GM19035 (cell line): ENCODE data around the gene GLTP.
"Not testable (repeated sequence)": the region's sequence is repeated elsewhere in the genome, so short reads cannot be mapped to it uniquely, and the experiment has no call there.

Source experiments
- ATAC-seq: cut with Tn5 transposase; IDR thresholded peaks from one replicate; pipeline ENCODE4 v1.9.1; 2021; ENCODE audit not compliant: unreplicated experiment

The GLTP gene

GRCh38 chr12:109880043-109880931 is at the start of gene GLTP:
Gene GLTP (minus strand): TSS chr12:109880541. CDS start chr12:109880374, 167 bp downstream.
- ATAC-seq = peak; percentile 92

GRCh38 chr12:109929326-109929725 is 49.0 kb upstream of the GLTP start:
- ATAC-seq = not testable (repeated sequence)

- no peak for ATAC-seq
Measured at GRCh38 chr12:109928058-109928656, 47.8 kb upstream of the GLTP start.

GRCh38 chr12:109927622-109928021 is 47.3 kb upstream of the GLTP start:
- ATAC-seq = no peak

DNA sequence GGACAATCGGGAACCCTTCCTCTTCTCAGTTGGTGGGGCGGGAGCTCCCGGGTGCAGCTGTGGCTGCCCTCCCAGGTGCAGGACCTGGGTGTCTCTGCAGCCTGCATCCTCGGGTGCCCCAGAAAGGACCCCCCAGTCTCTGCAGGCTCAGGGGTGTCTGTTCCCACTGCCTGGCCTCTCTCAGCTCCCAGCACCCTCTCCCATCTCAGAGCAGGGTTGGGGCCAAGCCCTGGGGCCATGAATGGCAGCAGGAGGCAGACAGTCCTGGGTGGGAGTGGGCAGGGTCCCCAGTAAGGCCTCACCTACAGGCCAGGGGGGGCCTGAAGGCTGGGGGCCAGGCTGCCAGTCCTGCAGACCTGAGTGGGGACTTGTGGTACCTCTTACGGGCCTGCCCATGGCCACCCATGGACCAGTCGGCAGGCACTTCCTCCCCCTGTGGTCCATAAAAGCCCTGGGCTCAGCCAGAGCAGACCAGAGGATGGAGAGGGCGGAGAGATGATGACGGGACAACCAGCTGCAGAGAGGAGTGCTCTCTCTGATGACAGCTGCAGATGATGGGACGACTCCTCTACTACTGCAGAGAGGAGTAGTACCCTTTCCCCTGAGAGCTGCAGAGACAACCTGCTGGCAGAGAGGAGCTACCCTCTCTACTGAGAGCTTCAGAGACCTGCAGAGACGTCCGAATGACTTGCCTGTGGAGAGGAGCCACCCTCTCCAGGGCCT is 46.3 kb upstream of the GLTP start:
- ATAC-seq = no peak

GRCh38 chr12:109926016-109926415 is 45.7 kb upstream of the GLTP start:
- ATAC-seq = no peak

DNA sequence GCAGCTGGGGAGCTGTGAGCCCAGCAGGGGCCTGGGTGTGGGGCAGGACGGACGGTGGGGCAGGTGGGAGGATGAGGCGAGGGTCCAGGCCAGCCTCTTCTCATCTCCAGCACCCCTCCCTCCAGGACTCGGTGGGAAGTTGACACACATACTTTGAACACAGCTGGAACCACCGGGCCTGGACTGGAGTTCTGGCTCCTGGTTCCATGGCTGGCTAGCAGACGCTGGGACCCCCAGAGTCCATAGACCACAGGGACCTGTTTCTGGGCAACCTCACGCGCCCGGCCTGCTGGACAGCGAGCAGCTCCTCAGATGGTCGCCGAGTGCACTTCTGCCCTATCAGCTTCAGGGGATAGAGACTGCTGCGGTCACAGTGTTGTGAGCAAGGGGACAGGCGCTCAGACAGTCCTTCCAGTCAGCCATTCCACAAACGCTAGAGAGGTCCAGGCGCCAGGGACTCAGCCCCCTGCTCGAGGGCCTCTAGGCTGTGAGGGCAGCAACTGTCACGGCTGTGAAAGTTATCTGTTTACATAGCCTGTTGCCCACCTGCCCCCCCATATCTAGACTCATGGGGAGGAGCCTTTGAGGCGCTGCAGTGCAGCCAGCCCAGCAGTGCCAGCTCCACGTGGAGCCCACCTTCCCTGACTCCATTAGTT is 45.0 kb upstream of the GLTP start:
- ATAC-seq = no peak

DNA sequence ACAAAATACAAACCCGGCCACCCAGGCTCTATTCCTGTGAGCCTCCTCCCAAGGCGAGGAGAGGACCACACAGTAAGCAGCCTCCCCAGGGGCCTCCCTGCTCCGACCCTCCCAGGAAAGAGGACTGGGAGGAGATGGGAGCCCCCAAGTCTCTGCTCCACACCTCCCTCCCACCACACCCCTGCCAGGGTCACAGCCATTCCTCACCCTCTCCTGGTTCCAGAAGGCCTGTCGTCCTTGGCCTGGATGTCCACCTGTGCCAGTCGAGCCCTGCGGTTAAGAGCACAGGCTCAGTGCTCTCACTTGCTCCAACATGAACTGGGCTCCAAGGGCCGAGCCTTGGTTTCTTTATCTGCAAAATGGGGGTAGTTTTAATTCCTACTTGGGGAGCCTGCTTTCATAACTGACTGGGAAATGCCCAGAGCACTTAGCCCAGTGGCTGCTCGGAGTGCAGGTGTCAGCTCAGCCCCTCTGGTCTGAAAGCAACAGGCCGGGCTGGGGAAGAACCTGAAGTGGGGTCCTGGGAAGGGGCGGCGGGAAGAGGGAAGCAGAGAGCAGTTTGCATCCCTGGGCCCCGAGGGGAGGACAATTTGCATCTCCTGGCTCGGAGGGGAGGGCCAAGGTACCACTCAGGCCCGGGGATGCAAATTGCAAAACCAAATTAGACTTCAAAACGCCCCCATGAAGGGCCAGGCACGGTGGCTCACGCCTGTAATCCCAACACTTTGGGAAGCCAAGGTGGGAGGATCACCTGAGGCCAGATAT is 43.3 kb upstream of the GLTP start:
- ATAC-seq = no peak

DNA sequence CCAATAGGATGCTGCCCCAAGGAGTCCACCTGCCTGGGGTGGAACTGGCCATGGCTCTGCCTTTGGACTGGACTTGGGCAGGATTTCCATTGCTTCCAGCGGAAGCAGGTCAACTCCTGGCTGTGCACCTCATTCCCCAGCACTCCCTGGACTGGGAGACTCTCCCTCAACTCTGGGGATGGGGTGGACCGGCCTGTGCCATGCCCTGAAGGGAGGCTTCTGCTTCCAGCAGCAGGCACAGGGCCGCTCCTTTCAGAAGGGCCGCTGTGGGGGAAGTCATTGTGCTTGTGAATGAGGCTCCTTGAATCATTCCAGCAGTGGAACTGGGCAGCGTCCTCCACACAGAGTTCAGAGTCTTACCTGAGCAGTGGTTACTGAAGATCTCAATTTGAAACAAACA is 42.7 kb upstream of the GLTP start:
- ATAC-seq = no peak

DNA sequence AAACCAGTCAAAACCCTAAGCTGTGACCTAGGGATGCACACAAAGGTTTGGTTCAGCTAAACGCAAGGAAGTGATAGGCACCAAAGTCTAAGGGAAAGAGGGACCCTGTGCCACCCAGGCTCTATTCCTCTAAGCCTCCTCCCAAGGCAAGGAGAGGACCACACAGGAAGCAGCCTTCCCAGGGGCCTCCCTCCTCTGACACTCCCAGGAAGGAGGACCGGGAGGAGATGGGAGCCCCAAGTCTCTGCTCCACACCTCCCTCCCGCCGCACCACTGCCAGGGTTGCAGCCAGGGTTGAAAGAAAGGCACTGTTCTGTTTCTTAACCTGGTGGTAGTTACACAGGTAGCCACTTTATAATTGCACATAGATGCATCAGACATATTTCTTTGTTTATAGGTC is 41.6 kb upstream of the GLTP start:
- ATAC-seq = no peak

DNA sequence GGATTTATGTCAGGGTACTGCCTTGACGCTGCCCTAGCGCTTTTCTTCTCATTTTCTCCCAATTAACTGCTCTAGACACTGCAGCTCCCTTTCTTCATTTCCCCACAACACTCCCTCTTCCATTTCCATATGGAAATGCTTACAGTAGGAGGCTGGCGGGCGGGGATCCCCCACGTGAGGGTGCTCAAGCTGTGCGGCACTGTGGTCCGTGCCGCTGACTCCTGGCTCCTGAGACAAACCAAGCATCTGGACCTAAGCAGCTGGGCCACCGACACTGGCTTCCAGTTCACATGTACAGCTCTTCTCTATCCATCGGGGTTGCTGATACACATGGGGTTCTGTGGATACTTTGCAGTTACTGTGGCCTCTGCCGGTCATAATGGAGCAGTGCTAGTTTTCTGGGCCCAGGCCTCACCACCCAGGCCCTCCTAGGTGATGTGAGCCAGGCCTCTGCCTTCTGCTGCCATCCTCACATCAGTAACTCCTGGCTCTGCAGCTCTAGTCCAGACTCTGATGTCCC is 40.0 kb upstream of the GLTP start:
- no peak for ATAC-seq

DNA sequence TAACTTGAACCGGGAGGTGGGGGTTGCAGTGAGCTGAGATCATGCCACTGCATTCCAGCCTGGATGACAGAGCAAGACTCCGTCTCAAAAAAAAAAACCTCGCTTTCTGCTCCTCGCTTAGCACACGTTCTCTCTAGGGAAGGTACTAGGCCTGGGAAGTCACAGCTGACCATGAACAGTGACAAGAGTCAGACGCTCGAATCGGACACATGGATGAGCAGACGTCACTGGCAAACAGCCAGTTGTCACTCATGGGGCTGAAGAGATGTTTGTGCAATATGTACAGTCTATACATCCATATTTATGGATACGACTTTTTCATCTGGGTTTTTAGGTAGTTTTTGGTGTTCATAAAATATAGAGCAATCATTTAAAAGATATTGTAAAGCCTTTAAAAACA is 39.1 kb upstream of the GLTP start:
- no peak for ATAC-seq

DNA sequence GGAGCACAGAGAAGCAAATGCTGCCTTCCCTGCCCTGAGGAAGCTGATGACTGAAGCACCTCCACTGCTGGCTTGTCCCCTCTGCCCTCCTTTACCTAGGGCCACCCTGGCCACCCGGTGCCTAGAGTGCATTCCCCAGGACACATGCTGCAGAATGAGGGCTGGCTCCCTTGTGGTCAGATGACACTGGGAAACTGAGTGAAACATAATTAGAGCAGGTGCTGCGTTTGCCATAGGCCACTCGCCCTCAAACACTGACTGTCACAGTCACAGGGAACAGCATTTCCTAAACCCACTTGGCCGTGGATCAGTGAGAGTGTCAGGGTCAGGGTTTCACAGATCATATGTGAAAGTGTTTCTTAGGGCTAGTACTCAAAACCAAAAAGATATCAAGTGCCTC is 35.7 kb upstream of the GLTP start:
- no peak for ATAC-seq

DNA sequence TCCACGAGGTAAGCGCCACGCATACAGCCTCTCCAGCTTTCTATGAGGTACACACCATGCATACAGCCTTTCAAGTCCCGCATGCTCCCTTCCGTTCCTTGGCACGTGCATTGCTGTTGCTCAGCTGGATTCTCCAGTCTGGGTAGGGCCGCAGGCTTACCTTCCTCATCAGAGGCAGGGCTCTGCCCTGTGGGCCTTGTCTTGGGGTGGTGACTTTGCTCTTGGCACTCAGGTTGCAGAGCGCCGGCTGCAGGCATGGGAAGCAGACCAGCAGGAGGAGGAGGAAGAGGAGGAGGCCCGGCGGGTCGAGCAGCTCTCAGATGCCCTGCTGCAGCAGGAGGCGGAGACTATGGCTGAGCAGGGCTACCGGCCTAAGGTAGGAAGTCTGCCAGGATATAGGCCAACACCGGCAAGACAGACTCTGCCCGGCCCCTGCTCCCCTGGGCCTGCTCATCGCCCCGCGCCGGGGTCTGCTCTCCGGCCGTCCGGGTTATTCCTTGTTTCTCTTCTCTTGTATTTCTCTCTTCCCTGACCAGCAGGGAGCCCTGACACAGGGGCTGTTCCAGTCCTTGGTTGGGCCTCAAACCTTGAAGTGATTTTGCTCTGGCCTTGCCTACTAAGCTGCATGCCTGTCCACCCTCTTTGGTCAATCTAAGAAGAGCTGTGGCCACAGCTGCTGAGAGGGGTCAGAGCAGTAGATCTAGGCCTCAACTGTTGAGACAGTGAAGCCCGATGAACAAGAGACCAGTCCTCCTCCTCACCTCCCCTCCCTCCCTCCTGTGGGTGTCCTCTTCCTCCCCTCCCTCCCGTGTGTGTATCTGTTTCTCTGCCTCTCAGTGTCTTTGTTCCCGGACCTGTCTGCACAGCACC is 35.1 kb upstream of the GLTP start:
- no peak for ATAC-seq

DNA sequence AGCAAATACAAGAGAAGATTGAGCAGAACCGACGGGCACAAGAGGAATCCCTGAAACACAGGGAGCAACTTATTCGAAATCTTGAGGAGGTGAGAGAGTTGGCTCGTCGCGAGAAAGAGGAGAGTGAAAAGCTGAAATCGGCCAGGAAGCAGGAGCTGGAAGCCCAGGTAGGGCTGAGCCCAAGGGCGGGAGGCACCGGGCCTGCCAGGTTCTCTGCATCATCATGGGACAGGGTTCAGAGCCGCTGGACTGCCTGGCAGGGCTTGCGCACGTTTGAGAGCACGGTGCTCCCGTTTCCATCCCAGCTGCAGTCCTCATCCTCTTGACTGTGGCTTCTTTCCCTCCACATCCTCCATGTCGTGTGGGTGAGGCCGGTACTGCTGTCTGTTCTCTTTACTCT is 34.1 kb upstream of the GLTP start:
- ATAC-seq = no peak

GRCh38 chr12:109912855-109913321 is 32.5 kb upstream of the GLTP start:
- ATAC-seq = no peak

GRCh38 chr12:109910969-109911348 is 30.6 kb upstream of the GLTP start:
- ATAC-seq = no peak

DNA sequence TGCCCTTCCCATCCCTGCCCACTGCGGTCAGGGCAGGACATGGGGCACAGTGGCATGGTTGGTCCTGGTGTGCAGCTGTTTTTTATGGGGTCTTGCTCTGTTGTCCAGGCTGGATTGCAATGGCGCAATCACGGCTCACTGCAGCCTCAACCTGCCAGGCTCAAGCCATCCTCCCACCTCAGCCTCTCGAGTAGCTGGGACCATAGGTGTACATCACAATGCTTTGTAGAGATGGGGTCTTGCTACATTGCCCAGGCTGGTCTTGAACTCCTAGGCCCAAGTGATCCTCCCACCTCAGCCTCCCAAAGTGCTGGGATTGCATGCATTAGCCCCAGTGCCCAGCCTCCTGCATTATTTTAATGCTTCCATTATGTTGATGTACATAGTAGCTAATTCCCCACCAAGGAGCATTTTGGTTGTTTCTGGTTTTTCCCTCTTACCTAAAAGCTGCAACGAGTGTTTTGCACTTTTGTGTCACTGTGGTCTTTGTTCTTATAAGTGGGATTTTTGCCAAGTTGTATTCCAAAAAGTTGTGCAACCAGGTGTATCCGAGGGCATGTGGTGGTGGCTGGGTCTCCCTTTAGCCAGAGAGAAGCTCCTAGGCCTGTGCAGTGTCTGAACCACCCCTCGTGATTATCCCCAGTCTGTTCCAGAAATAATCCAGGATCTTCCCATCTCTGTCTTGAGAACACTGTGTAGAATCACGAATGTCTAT is 30.1 kb upstream of the GLTP start:
- no peak for ATAC-seq

- no peak for ATAC-seq
Measured at GRCh38 chr12:109905301-109905700, 25.0 kb upstream of the GLTP start.
